OCI-LY3 (cell line): ENCODE measurements around the gene FAM135A.

Experiments used
- EZH2phosphoT487 ChIP-seq: fragments of 200-600 bp; shearing (Covaris generic); IDR thresholded peaks from 2 replicates; pipeline ENCODE4 v1.6.1; 2018; ENCODE audit warnings: antibody characterized with exemption, mixed run types, low read depth
- TF ChIP-seq, protein P1 (sequence below): fragments of 200-600, 300-600 bp; sonication (generic); IDR thresholded peaks from 2 replicates; pipeline ENCODE4 v1.5.1; 2014; ENCODE audit warnings: antibody characterized with exemption, low read length, low read depth

DNA sequence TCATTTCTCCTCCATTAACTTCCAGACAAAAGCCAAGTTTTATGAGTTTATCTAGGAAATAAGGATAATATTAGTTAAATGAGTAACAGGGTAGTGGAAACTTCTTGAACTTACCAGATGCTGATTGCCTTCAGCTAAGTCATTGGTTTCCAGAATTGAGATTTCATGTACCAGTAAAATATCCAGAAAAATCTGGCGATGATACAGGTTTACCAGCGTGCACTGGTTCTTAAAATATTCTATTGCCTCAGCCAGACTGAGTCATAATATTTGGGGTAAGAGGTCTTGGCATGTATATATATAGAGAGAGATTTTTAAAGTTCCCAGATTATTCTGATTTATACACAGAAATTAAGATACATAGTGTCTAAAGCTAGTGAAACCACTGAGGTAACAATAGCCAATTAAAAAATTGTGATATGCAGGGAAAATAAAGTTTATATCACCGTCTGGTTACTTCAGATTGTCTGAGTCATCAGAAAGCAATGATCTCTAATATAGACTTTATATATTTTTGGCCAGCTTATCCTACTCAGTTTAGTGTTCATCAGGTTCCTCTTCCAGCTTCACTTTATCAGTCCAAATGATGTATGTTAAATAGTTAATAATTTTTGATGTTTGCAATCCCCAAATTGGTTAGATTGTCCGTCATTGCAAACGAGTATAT is 113.9 kb downstream of the FAM135A start:
- TF ChIP-seq, protein P1, sequence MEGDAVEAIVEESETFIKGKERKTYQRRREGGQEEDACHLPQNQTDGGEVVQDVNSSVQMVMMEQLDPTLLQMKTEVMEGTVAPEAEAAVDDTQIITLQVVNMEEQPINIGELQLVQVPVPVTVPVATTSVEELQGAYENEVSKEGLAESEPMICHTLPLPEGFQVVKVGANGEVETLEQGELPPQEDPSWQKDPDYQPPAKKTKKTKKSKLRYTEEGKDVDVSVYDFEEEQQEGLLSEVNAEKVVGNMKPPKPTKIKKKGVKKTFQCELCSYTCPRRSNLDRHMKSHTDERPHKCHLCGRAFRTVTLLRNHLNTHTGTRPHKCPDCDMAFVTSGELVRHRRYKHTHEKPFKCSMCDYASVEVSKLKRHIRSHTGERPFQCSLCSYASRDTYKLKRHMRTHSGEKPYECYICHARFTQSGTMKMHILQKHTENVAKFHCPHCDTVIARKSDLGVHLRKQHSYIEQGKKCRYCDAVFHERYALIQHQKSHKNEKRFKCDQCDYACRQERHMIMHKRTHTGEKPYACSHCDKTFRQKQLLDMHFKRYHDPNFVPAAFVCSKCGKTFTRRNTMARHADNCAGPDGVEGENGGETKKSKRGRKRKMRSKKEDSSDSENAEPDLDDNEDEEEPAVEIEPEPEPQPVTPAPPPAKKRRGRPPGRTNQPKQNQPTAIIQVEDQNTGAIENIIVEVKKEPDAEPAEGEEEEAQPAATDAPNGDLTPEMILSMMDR = no peak
- no peak for TF ChIP-seq EZH2phosphoT487
